IMR-90 (cell line): ENCODE measurements around the gene GPR173. TPM values are rescaled to one million over a fixed set of nuclear protein-coding genes. Genes with fewer than 3 reads are reported as not detected.

Source experiments
- ATAC-seq: fragments of 200-7000 bp; cut with Tn5 transposase; 2 replicates; pipeline ENCODE4 v1.9.1; 2020; ENCODE audit warnings: low read depth, mild to moderate bottlenecking, moderate library complexity
- BruUV-seq: library from RNA; stranded (reverse); fragments of 400-500 nt; replicated peaks from 2 replicates; lab custom pipeline; 2021; lab: Mats Ljungman, UMichigan
- CTCF ChIA-PET: fragments of 300-600 bp; formaldehyde crosslinking; extraction: SDS; loops from one replicate; lab custom pipeline; 2021; ENCODE audit warnings: antibody characterized with exemption; lab: Yijun Ruan, JAX
- POLR2A ChIA-PET: fragments of 300-600 bp; sonication (Branson Sonifier 250); formaldehyde crosslinking; loops from one replicate; lab custom pipeline; 2022; ENCODE audit warnings: antibody characterized with exemption; ENCODE audit not compliant: unreplicated experiment; lab: Charles Lee
- DNase-seq: peaks from one replicate; pipeline ENCODE4 v3.0.0; 2013
- H2AFZ ChIP-seq: replicated peaks from 2 replicates; pipeline ENCODE3; 2013; ENCODE audit warnings: low read length, mild to moderate bottlenecking; ENCODE audit not compliant: poor library complexity
- H2AK5ac ChIP-seq: 2 replicates; pipeline ENCODE4 v1.6.1; 2013; ENCODE audit warnings: low read depth, low read length, inconsistent platforms
- H2AK9ac ChIP-seq: replicated peaks from 2 replicates; pipeline ENCODE3; 2013; ENCODE audit warnings: mild to moderate bottlenecking, low read depth, low read length, moderate library complexity; ENCODE audit not compliant: poor library complexity
- H2BK120ac ChIP-seq: 2 replicates; pipeline ENCODE4 v1.6.1; 2013; ENCODE audit warnings: low read depth, low read length, inconsistent platforms
- H2BK15ac ChIP-seq: 3 replicates; pipeline ENCODE4 v1.6.1; 2013; ENCODE audit warnings: low read depth, low read length, inconsistent platforms
- H2BK20ac ChIP-seq: 2 replicates; pipeline ENCODE4 v1.6.1; 2013; ENCODE audit warnings: low read depth, mild to moderate bottlenecking, inconsistent platforms, low read length, moderate library complexity
- H2BK5ac ChIP-seq: 2 replicates; pipeline ENCODE4 v1.6.1; 2013; ENCODE audit warnings: mild to moderate bottlenecking, low read depth, low read length, inconsistent platforms; ENCODE audit not compliant: poor library complexity, severe bottlenecking
- H3K14ac ChIP-seq: replicated peaks from 2 replicates; pipeline ENCODE4 v1.6.1; 2013; ENCODE audit warnings: low read depth, low read length, inconsistent platforms
- H3K18ac ChIP-seq: 2 replicates; pipeline ENCODE4 v1.6.1; 2013; ENCODE audit warnings: low read depth, low read length, control low read depth
- H3K23ac ChIP-seq: 2 replicates; pipeline ENCODE4 v1.6.1; 2013; ENCODE audit warnings: low read depth, low read length, inconsistent platforms
- H3K27ac ChIP-seq: 2 replicates; pipeline ENCODE4 v1.5.1; 2013; ENCODE audit warnings: mild to moderate bottlenecking, control low read depth, low read length; ENCODE audit not compliant: insufficient read depth
- H3K27me3 ChIP-seq: 2 replicates; pipeline ENCODE4 v1.6.1; 2013; ENCODE audit warnings: low read length; ENCODE audit not compliant: control insufficient read depth, insufficient read depth
- H3K36me3 ChIP-seq: 2 replicates; pipeline ENCODE4 v1.6.1; 2013; ENCODE audit warnings: low read length, mixed read lengths; ENCODE audit not compliant: control insufficient read depth, insufficient read depth
- H3K4ac ChIP-seq: 2 replicates; pipeline ENCODE4 v1.6.1; 2013; ENCODE audit warnings: low read depth, low read length, inconsistent platforms
- H3K4me1 ChIP-seq: 2 replicates; pipeline ENCODE4 v1.6.1; 2013; ENCODE audit warnings: low read length, mixed read lengths; ENCODE audit not compliant: control insufficient read depth, insufficient read depth
- H3K4me2 ChIP-seq: 2 replicates; pipeline ENCODE4 v1.6.1; 2013; ENCODE audit warnings: low read depth, mild to moderate bottlenecking, control low read depth, low read length, moderate library complexity
- H3K4me3 ChIP-seq: 2 replicates; pipeline ENCODE4 v1.5.1; 2013; ENCODE audit warnings: low read depth, mild to moderate bottlenecking, control low read depth, low read length, moderate library complexity; ENCODE audit not compliant: insufficient read depth
- H3K56ac ChIP-seq: 2 replicates; pipeline ENCODE4 v1.6.1; 2013; ENCODE audit warnings: low read length, inconsistent platforms; ENCODE audit not compliant: insufficient read depth; ENCODE audit errors: extremely low read depth
- H3K79me1 ChIP-seq, 2 experiments: 2 replicates each; pipeline ENCODE4 v1.6.1; 2013; ENCODE audit warnings: low read length in 2 of 2, inconsistent platforms in 1 of 2, low read depth in 1 of 2
- H3K9ac ChIP-seq: 2 replicates; pipeline ENCODE4 v1.6.1; 2013; ENCODE audit warnings: low read depth, low read length, control low read depth
- H3K9me1 ChIP-seq: 2 replicates; pipeline ENCODE4 v1.6.1; 2013; ENCODE audit warnings: low read length, inconsistent platforms; ENCODE audit not compliant: insufficient read depth
- H3K9me3 ChIP-seq: 2 replicates; pipeline ENCODE4 v1.6.1; 2013; ENCODE audit warnings: low read length; ENCODE audit not compliant: control insufficient read depth, insufficient read depth
- H4K20me1 ChIP-seq: 2 replicates; pipeline ENCODE4 v1.6.1; 2013; ENCODE audit warnings: low read length, inconsistent platforms; ENCODE audit not compliant: insufficient read depth
- H4K5ac ChIP-seq: 2 replicates; pipeline ENCODE4 v1.6.1; 2013; ENCODE audit warnings: mild to moderate bottlenecking, low read depth, low read length, control low read depth
- H4K8ac ChIP-seq, 2 experiments: 2 replicates each; pipeline ENCODE4 v1.6.1; 2013; ENCODE audit warnings: low read depth in 2 of 2, low read length in 2 of 2, control low read depth in 1 of 2, inconsistent platforms in 1 of 2
- H4K91ac ChIP-seq: 2 replicates; pipeline ENCODE4 v1.6.1; 2013; ENCODE audit warnings: low read depth, low read length, inconsistent platforms; ENCODE audit not compliant: insufficient read depth
- BHLHE40 ChIP-seq: fragments of 150-350 bp; IDR thresholded peaks from 2 replicates; pipeline ENCODE4 v1.6.1; 2016; ENCODE audit warnings: mild to moderate bottlenecking, low read depth, low read length
- CEBPB ChIP-seq: IDR thresholded peaks from 2 replicates; pipeline ENCODE4 v1.6.1; 2012; ENCODE audit warnings: low read depth, low read length, improper control_type of control experiment
- CHD1 ChIP-seq: IDR thresholded peaks from 2 replicates; pipeline ENCODE4 v1.6.1; 2012; ENCODE audit warnings: low read depth, low read length, improper control_type of control experiment
- CTCF ChIP-seq: conservative IDR thresholded peaks from 2 replicates; pipeline ENCODE4 v1.5.1; 2012; ENCODE audit warnings: mild to moderate bottlenecking, low read depth, low read length, improper control_type of control experiment
- FOS ChIP-seq: fragments of 150-350 bp; IDR thresholded peaks from 2 replicates; pipeline ENCODE4 v1.6.1; 2016; ENCODE audit warnings: low read depth, low read length
- MAFK ChIP-seq: IDR thresholded peaks from 2 replicates; pipeline ENCODE4 v1.6.1; 2012; ENCODE audit warnings: low read depth, low read length, improper control_type of control experiment
- MAZ ChIP-seq: IDR thresholded peaks from 2 replicates; pipeline ENCODE4 v1.6.1; 2012; ENCODE audit warnings: low read depth, mild to moderate bottlenecking, low read length, improper control_type of control experiment, moderate library complexity, borderline replicate concordance
- MXI1 ChIP-seq: IDR thresholded peaks from 2 replicates; pipeline ENCODE4 v1.6.1; 2012; ENCODE audit warnings: low read depth, mild to moderate bottlenecking, low read length, moderate library complexity, borderline replicate concordance
- NFE2L2 ChIP-seq: fragments of 150-350 bp; IDR thresholded peaks from 2 replicates; pipeline ENCODE4 v1.6.1; 2016; ENCODE audit warnings: low read depth, mild to moderate bottlenecking, low read length
- POLR2A ChIP-seq: IDR thresholded peaks from 2 replicates; pipeline ENCODE4 v1.6.1; 2012; ENCODE audit warnings: mild to moderate bottlenecking, low read depth, low read length
- RAD21 ChIP-seq: IDR thresholded peaks from 2 replicates; pipeline ENCODE4 v1.6.1; 2012; ENCODE audit warnings: low read length, improper control_type of control experiment
- RCOR1 ChIP-seq: IDR thresholded peaks from 2 replicates; pipeline ENCODE4 v1.6.1; 2012; ENCODE audit warnings: mild to moderate bottlenecking, low read length, improper control_type of control experiment; ENCODE audit not compliant: insufficient replicate concordance
- RFX5 ChIP-seq: IDR thresholded peaks from 2 replicates; pipeline ENCODE4 v1.8.0; 2012; ENCODE audit warnings: low read depth, mild to moderate bottlenecking, low read length, moderate library complexity
- SMC3 ChIP-seq: fragments of 150-350 bp; IDR thresholded peaks from 2 replicates; pipeline ENCODE4 v1.6.1; 2016; ENCODE audit warnings: low read depth, mild to moderate bottlenecking, antibody characterized with exemption, low read length, moderate library complexity
- WGBS, 2 experiments: methylation state at CpG; one replicate each; pipeline versions ENCODE4 v1.1.5 to v1.1.7; 2013; ENCODE audit warnings: missing lambda C conversion rate in 2 of 2; ENCODE audit not compliant: insufficient read length in 1 of 2; ENCODE audit errors: extremely low coverage in 2 of 2; 5-methylcytosine and 5-hydroxymethylcytosine counted together
- dilution Hi-C: fragments of 300-500 bp; cut with HindIII; formaldehyde crosslinking; loops from one replicate; pipeline ENCODE4 v1.14.3; 2018; ENCODE audit warnings: low sequenced_read_pairs; ENCODE audit not compliant: unreplicated experiment
- in situ Hi-C: fragments of 300-500 bp; cut with MboI; formaldehyde crosslinking; loops from 3 replicates; pipeline ENCODE4 v1.14.3; 2019; ENCODE audit warnings: low sequenced_read_pairs, inconsistent platforms, mixed read lengths
- intact Hi-C: fragments of 100-400 bp; cut with micrococcal nuclease; formaldehyde crosslinking; loops from 2 replicates; pipeline ENCODE4 v1.10.0; 2022
- polyA plus RNA-seq, 3 experiments: library from polyadenylated mRNA; depleted of rRNA; stranded (reverse); fragments of >200 nt; gene quantifications; 2 replicates each; pipeline ENCODE4 v1.2.3, GENCODE V29; 2012; ENCODE audit warnings: low replicate concordance in 1 of 3
- total RNA-seq: library from RNA; depleted of rRNA; stranded (reverse); fragments of >200 nt; gene quantifications from 2 replicates; pipeline ENCODE4 v1.2.3, GENCODE V29; 2012
- TF ChIP-seq, protein P1 (sequence below): fragments of 150-350 bp; IDR thresholded peaks from 2 replicates; pipeline ENCODE4 v1.6.1; 2016; ENCODE audit warnings: low read depth, mild to moderate bottlenecking, low read length, moderate library complexity, borderline replicate concordance
- TF ChIP-seq, protein P2 (sequence below): fragments of 150-350 bp; IDR thresholded peaks from 2 replicates; pipeline ENCODE4 v1.6.1; 2017; ENCODE audit warnings: mild to moderate bottlenecking, antibody characterized with exemption, low read length, low read depth

GPR173 gene
- total and polyA plus RNA-seq, 2 of the 4 experiments (the other 2 are of a cell fraction): 0.90 to 6.1 TPM

GRCh38 chrX:53036149-53036548 lies 12.4 kb upstream of the GPR173 start:
- no peak overlapping the region for H4K5ac ChIP-seq
- DNase-seq: no peak
- no peaks in the 10 kb centered on the region for H3K36me3 ChIP-seq
- H2AK5ac ChIP-seq: no peak overlapping the region
- no peak for ATAC-seq
- TF ChIP-seq RAD21 (no peak), MAZ (no peak), SMC3 (no peak), POLR2A (no peak), CEBPB (no peak), BHLHE40 (no peak), MAFK (no peak), NFE2L2 (no peak), CHD1 (no peak), RCOR1 (no peak), MXI1 (no peak), FOS (no peak), CTCF (no peak), RFX5 (no peak)
- TF ChIP-seq, protein P1, sequence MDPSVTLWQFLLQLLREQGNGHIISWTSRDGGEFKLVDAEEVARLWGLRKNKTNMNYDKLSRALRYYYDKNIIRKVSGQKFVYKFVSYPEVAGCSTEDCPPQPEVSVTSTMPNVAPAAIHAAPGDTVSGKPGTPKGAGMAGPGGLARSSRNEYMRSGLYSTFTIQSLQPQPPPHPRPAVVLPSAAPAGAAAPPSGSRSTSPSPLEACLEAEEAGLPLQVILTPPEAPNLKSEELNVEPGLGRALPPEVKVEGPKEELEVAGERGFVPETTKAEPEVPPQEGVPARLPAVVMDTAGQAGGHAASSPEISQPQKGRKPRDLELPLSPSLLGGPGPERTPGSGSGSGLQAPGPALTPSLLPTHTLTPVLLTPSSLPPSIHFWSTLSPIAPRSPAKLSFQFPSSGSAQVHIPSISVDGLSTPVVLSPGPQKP: no peak
- TF ChIP-seq, protein P2, sequence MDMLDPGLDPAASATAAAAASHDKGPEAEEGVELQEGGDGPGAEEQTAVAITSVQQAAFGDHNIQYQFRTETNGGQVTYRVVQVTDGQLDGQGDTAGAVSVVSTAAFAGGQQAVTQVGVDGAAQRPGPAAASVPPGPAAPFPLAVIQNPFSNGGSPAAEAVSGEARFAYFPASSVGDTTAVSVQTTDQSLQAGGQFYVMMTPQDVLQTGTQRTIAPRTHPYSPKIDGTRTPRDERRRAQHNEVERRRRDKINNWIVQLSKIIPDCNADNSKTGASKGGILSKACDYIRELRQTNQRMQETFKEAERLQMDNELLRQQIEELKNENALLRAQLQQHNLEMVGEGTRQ: no peak
- H3K56ac ChIP-seq: no peak overlapping the region
- H3K79me1 ChIP-seq: no peaks in the 10 kb centered on the region
- no peak overlapping the region for H3K14ac ChIP-seq
- no peak overlapping the region for H2BK120ac ChIP-seq
- no peak overlapping the region for H3K27ac ChIP-seq
- dilution Hi-C loops (no loop called here), in situ Hi-C loops (no loop called here), intact Hi-C loops (no loop called here)
- ChIA-PET POLR2A (no interaction called here), CTCF (no interaction called here)
- no peak overlapping the region for H2AFZ ChIP-seq
- H3K4me1 ChIP-seq: no peaks in the 10 kb centered on the region
- H4K20me1 ChIP-seq: no peaks in the 10 kb centered on the region
- no peaks in the 10 kb centered on the region for H3K9me3 ChIP-seq
- H4K91ac ChIP-seq: no peak overlapping the region
- no peaks in the 10 kb centered on the region for H3K9me1 ChIP-seq
- no peak overlapping the region for H3K4me2 ChIP-seq
- H4K8ac ChIP-seq: no peak overlapping the region
- no peak overlapping the region for H2BK15ac ChIP-seq
- no peak overlapping the region for H3K4me3 ChIP-seq
- no peak overlapping the region for H2BK5ac ChIP-seq
- no peak overlapping the region for H3K4ac ChIP-seq
- H2AK9ac ChIP-seq: no peak overlapping the region
- peaks cover 31% of the 10 kb centered on the region for H3K27me3 ChIP-seq
- BruUV-seq: no TSS peak
- no peak overlapping the region for H3K23ac ChIP-seq
- no peak overlapping the region for H2BK20ac ChIP-seq
- 20% methylated on average over 2 of the region's 5 CpGs; no CpG with 5 or more reads in 1 of the 2 experiments for WGBS, 2 experiments
- no peak overlapping the region for H3K9ac ChIP-seq
- no peak overlapping the region for H3K18ac ChIP-seq
